Upper lobe of left lung (tissue), 6 donors: Measurements from ENCODE around the gene TNKS1BP1. TPM values are rescaled to one million over a fixed set of nuclear protein-coding genes. Genes with fewer than 3 reads are reported as not detected.

ENCODE experiments used
- ATAC-seq, 2 donors: fragments of 200-7000 bp; cut with Tn5 transposase; one replicate each; pipeline ENCODE4 v1.9.1; 2022; ENCODE audit warnings: mild to moderate bottlenecking in 2 of 2, moderate library complexity in 2 of 2; ENCODE audit not compliant: low FRiP score in 2 of 2
- DNase-seq, 2 donors: peaks; one replicate each; pipeline ENCODE4 v3.0.0-alpha.2; 2019 to 2020
- H3K27ac ChIP-seq, 4 donors: fragments of 200-600 bp; sonication (generic); one replicate each; pipeline ENCODE4 v1.5.1; 2016 to 2019
- H3K27me3 ChIP-seq, 4 donors: fragments of 200-600 bp; sonication (generic); one replicate each; pipeline ENCODE4 v1.5.1; 2017 to 2019
- H3K36me3 ChIP-seq, 4 donors: fragments of 200-600 bp; sonication (generic); one replicate each; pipeline ENCODE4 v1.5.1; 2016 to 2019
- H3K4me1 ChIP-seq, 4 donors: fragments of 200-600 bp; sonication (generic); one replicate each; pipeline ENCODE4 v1.5.1; 2018 to 2019
- H3K4me3 ChIP-seq, 4 donors: fragments of 200-600 bp; sonication (generic); one replicate each; pipeline ENCODE4 v1.5.1; 2017 to 2019; ENCODE audit warnings: mild to moderate bottlenecking in 2 of 4, moderate library complexity in 1 of 4
- H3K9me3 ChIP-seq, 4 donors: fragments of 200-600 bp; sonication (generic); one replicate each; pipeline ENCODE4 v1.5.1; 2018 to 2019
- EP300 ChIP-seq, 4 donors: sonication (generic); formaldehyde crosslinking; IDR thresholded peaks; one replicate each; pipeline ENCODE4 v1.5.1; 2017; ENCODE audit warnings: antibody characterized with exemption in 4 of 4, control low read depth in 2 of 4
- POLR2A ChIP-seq, 4 donors: fragments of 450-650 bp; IDR thresholded peaks; one replicate each; pipeline ENCODE4 v1.5.1; 2016 to 2017; ENCODE audit warnings: antibody characterized with exemption in 4 of 4, mild to moderate bottlenecking in 2 of 4
- POLR2AphosphoS5 ChIP-seq, 2 donors: sonication (generic); formaldehyde crosslinking; IDR thresholded peaks; one replicate each; pipeline ENCODE4 v1.5.1; 2017; ENCODE audit warnings: antibody characterized with exemption in 2 of 2
- WGBS, 2 donors: methylation state at CpG; one replicate each; pipeline ENCODE4 v1.1.5; 2017 to 2018; 5-methylcytosine and 5-hydroxymethylcytosine counted together
- total RNA-seq, 6 donors: library from RNA; depleted of rRNA in 4 of 6; stranded (reverse); fragments of >200 nt in 4 of 6; gene quantifications; one replicate each; pipeline versions ENCODE4 v1.1.0 to v1.2.1, GENCODE V29; 2016 to 2021
- TF ChIP-seq, protein P1 (sequence below), 6 experiments: fragments of 450-650 bp in 4 of 6; fragments of 200-600 bp in 2 of 6; sonication (generic) in 2 of 6; IDR thresholded peaks; one replicate each; pipeline ENCODE4 v1.5.1; 2016 to 2019; ENCODE audit warnings: antibody characterized with exemption in 6 of 6
- donor health status: DM: no; HTN: no; CAD: no; lungs with moderate emphysema.
- donor health status: DM: no; HTN: yes; CAD: no; lungs with severe emphysema.

TNKS1BP1 gene
- total RNA-seq, 6 donors from 2014 or later = 120 to 322 (median 184) TPM

GRCh38 chr11:57358543-57358961 lies 33.8 kb upstream of the TNKS1BP1 start:
- DNase-seq = no peak
- no peaks in the 10 kb centered on the region for H3K9me3 ChIP-seq
- H3K4me3 ChIP-seq = no peak overlapping the region
- ATAC-seq = no peak
- TF ChIP-seq POLR2A (IDR thresholded peaks at IDR 0.05) = no peak
- TF ChIP-seq, protein P1, sequence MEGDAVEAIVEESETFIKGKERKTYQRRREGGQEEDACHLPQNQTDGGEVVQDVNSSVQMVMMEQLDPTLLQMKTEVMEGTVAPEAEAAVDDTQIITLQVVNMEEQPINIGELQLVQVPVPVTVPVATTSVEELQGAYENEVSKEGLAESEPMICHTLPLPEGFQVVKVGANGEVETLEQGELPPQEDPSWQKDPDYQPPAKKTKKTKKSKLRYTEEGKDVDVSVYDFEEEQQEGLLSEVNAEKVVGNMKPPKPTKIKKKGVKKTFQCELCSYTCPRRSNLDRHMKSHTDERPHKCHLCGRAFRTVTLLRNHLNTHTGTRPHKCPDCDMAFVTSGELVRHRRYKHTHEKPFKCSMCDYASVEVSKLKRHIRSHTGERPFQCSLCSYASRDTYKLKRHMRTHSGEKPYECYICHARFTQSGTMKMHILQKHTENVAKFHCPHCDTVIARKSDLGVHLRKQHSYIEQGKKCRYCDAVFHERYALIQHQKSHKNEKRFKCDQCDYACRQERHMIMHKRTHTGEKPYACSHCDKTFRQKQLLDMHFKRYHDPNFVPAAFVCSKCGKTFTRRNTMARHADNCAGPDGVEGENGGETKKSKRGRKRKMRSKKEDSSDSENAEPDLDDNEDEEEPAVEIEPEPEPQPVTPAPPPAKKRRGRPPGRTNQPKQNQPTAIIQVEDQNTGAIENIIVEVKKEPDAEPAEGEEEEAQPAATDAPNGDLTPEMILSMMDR (IDR thresholded peaks at IDR 0.05) = no peak
- no peak for TF ChIP-seq EP300 (IDR thresholded peaks at IDR 0.05)
- no peak for TF ChIP-seq POLR2AphosphoS5 (IDR thresholded peaks at IDR 0.05)
- no peaks in the 10 kb centered on the region for H3K36me3 ChIP-seq
- H3K27me3 ChIP-seq = no peaks in the 10 kb centered on the region
- peaks cover 0 to 6% (median 2%) of the 10 kb centered on the region in 4 donors for H3K4me1 ChIP-seq
- H3K27ac ChIP-seq = no peak overlapping the region
- 79% methylated on average over 9 of the region's 9 CpGs for WGBS, 2 donors

- no peak overlapping the region for H3K4me3 ChIP-seq
- H3K36me3 ChIP-seq = no peaks in the 10 kb centered on the region
- peaks cover 0 to 6% (median 2%) of the 10 kb centered on the region in 4 donors for H3K4me1 ChIP-seq
- 35 to 38% methylated on average over 6 of the region's 6 CpGs for WGBS, 2 donors
- peak overlapping the region in 1 of 4 donors; percentile 27 for H3K27ac ChIP-seq
- DNase-seq (no peak), ATAC-seq (no peak)
- no peaks in the 10 kb centered on the region for H3K27me3 ChIP-seq
- TF ChIP-seq POLR2A (IDR thresholded peaks at IDR 0.05) (no peak), POLR2AphosphoS5 (IDR thresholded peaks at IDR 0.05) (no peak), EP300 (IDR thresholded peaks at IDR 0.05) (no peak)
- TF ChIP-seq, protein P1 (IDR thresholded peaks at IDR 0.05) = no peak
- no peaks in the 10 kb centered on the region for H3K9me3 ChIP-seq
These were observed 33.1 kb upstream of the TNKS1BP1 start for GRCh38 chr11:57357856-57358255.

DNA sequence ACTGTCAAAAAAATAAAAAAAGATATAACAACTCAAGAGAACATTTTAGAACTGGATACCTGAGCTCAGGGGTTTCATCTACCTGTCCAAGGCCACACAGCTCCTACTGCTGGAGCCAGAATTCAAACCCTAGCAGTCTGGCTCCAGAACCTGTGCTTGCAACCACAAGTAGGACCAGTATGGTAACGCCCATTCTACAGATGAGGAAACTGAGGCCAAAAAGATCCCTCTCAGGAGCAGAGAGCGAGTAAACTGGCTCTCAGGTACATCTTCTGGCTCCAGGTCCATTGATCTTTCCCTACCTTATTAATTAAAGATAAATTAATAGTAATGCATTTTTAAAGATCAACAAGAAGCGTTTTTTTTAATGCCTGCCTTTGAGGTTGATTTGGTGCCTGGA lies 32.6 kb upstream of the TNKS1BP1 start:
- H3K9me3 ChIP-seq = no peaks in the 10 kb centered on the region
- WGBS, 2 donors = 89 to 94% methylated on average over 3 of the region's 3 CpGs
- H3K4me1 ChIP-seq = peaks cover 0 to 6% (median 2%) of the 10 kb centered on the region in 4 donors
- H3K27me3 ChIP-seq = no peaks in the 10 kb centered on the region
- ATAC-seq = no peak
- TF ChIP-seq POLR2AphosphoS5 (IDR thresholded peaks at IDR 0.05) (no peak), EP300 (IDR thresholded peaks at IDR 0.05) (no peak), POLR2A (IDR thresholded peaks at IDR 0.05) (no peak)
- TF ChIP-seq, protein P1 (IDR thresholded peaks at IDR 0.05) = no peak
- peak overlapping the region in 1 of 4 donors; percentile 27 for H3K27ac ChIP-seq
- no peak for DNase-seq
- no peaks in the 10 kb centered on the region for H3K36me3 ChIP-seq
- H3K4me3 ChIP-seq = no peak overlapping the region

DNA sequence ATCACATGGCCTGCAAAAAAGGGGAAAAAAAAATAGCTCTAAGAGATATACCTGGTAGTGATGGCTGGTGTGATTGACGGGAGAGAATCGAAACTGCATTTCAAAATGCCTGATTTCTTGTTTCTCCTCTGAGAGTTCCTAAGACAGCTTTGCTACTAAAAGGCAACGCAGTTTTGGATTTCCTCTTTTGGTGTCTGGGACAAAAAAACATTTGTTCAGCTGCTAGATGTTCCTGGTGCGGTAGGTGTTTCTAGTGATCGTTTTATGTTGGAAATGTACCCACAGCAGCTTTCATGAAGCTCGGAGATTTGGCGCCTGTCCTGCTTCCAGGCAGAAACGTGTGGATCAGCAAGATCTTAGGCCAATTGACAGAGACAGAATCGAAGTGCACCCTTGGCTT lies 31.5 kb upstream of the TNKS1BP1 start:
- Histone ChIP-seq H3K27ac (no peak overlapping the region), H3K4me1 (peaks cover 0 to 6% (median 2%) of the 10 kb centered on the region in 4 donors), H3K4me3 (no peak overlapping the region), H3K27me3 (no peaks in the 10 kb centered on the region), H3K36me3 (no peaks in the 10 kb centered on the region), H3K9me3 (no peaks in the 10 kb centered on the region)
- ATAC-seq = no peak
- no peak for DNase-seq
- TF ChIP-seq EP300 (IDR thresholded peaks at IDR 0.05) (no peak), POLR2A (IDR thresholded peaks at IDR 0.05) (no peak), POLR2AphosphoS5 (IDR thresholded peaks at IDR 0.05) (no peak)
- TF ChIP-seq, protein P1 (IDR thresholded peaks at IDR 0.05) = no peak
- 51 to 52% methylated on average over 9 of the region's 9 CpGs for WGBS, 2 donors

- Histone ChIP-seq H3K27me3 (no peaks in the 10 kb centered on the region), H3K4me1 (peaks cover 3 to 6% (median 4%) of the 10 kb centered on the region in 4 donors), H3K9me3 (no peaks in the 10 kb centered on the region), H3K4me3 (no peak overlapping the region), H3K27ac (no peak overlapping the region), H3K36me3 (no peaks in the 10 kb centered on the region)
- ATAC-seq (peak; percentile 40 to 52), DNase-seq (no peak)
- TF ChIP-seq EP300 (IDR thresholded peaks at IDR 0.05) (no peak), POLR2A (IDR thresholded peaks at IDR 0.05) (no peak), POLR2AphosphoS5 (IDR thresholded peaks at IDR 0.05) (no peak)
- TF ChIP-seq, protein P1 (IDR thresholded peaks at IDR 0.05) = no peak
- 50 to 86% methylated on average over 6 of the region's 6 CpGs for WGBS, 2 donors
These were observed 29.9 kb upstream of the TNKS1BP1 start for GRCh38 chr11:57354699-57355098.
